ENCODE data around the gene EID2.

- TF ChIP-seq GATA2 (IDR thresholded peaks at IDR 0.05; ENCODE audit: low read depth, low read length) (no peak), GATA3 (IDR thresholded peaks at IDR 0.05; ENCODE audit: low read depth, low read length) (no peak)
These were observed 33.4 kb downstream of the EID2 start for GRCh38 chr19:39506598-39506943.
